HepG2 (cell line): ENCODE measurements around the gene APBB2. TPM values are rescaled to one million over a fixed set of nuclear protein-coding genes. Genes with fewer than 3 reads are reported as not detected.

Experiments used
- ATAC-seq: fragments of 200-7000 bp; cut with Tn5 transposase; 3 replicates; pipeline ENCODE4 v1.9.1; 2020; ENCODE audit warnings: mild to moderate bottlenecking, moderate library complexity
- BruUV-seq: library from RNA; stranded (reverse); fragments of 400-500 nt; replicated peaks from 2 replicates; lab custom pipeline; 2021; lab: Mats Ljungman, UMichigan
- CTCF ChIA-PET: fragments of 300-600 bp; formaldehyde crosslinking; extraction: SDS; loops from one replicate; lab custom pipeline; 2021; ENCODE audit warnings: low total read pairs, inconsistent platforms, low intra/inter-chr PET ratio; lab: Yijun Ruan, JAX
- POLR2A ChIA-PET: fragments of 350-600 bp; sonication (Branson Sonifier 250); formaldehyde crosslinking; loops from one replicate; lab custom pipeline; 2020; ENCODE audit warnings: antibody characterized with exemption, inconsistent platforms; lab: Yijun Ruan, JAX
- DNase-seq: peaks from one replicate; pipeline ENCODE4 v3.0.0-alpha.2; 2015; ENCODE audit warnings: low spot score
- FAIRE-seq: peaks from 3 replicates; lab custom pipeline; 2011; peaks lifted over from hg19 to GRCh38; lab: Jason Lieb, UNC
- H2AFZ ChIP-seq: one replicate; pipeline ENCODE4 v1.6.1; 2011; ENCODE audit warnings: low read length, inconsistent platforms
- H3K27ac ChIP-seq: fragments of 300-600 bp; 3 replicates; pipeline ENCODE4 v1.8.0; 2011; ENCODE audit warnings: mixed run types, mild to moderate bottlenecking, mixed read lengths, low read length, inconsistent platforms; ENCODE audit not compliant: insufficient read depth; ENCODE audit errors: extremely low read length
- H3K27me3 ChIP-seq, 2 experiments: fragments of 200-600 bp in 1 of 2; 2 replicates in 1 of 2; 3 replicates in 1 of 2; pipeline versions ENCODE4 v1.6.0 to v1.8.0; 2011; ENCODE audit warnings: low read length in 2 of 2, mild to moderate bottlenecking in 2 of 2, moderate library complexity in 2 of 2, inconsistent platforms in 1 of 2; ENCODE audit not compliant: insufficient read depth in 2 of 2, control insufficient read depth in 1 of 2
- H3K36me3 ChIP-seq, 2 experiments: fragments of 200-600 bp in 1 of 2; replicated peaks in 1 of 2; 2 replicates in 1 of 2; 3 replicates in 1 of 2; pipeline versions ENCODE4 v1.5.1 to v1.8.0; 2011; ENCODE audit warnings: low read length in 2 of 2, inconsistent platforms in 1 of 2; ENCODE audit not compliant: insufficient read depth in 2 of 2, control insufficient read depth in 1 of 2
- H3K4me1 ChIP-seq: 2 replicates; pipeline ENCODE4 v1.5.1; 2012; ENCODE audit warnings: low read length, inconsistent platforms; ENCODE audit not compliant: insufficient read depth
- H3K4me2 ChIP-seq: 2 replicates; pipeline ENCODE4 v1.6.0; 2011; ENCODE audit warnings: low read depth, low read length, inconsistent platforms
- H3K4me3 ChIP-seq, 3 experiments: fragments of 200-600 bp in 1 of 3; sonication (generic), shearing (Covaris generic) in 1 of 3; replicated peaks in 1 of 3; 2 replicates each; pipeline ENCODE4 v1.5.1; 2011 to 2016; ENCODE audit warnings: low read length in 3 of 3, inconsistent platforms in 2 of 3, low read depth in 2 of 3, mild to moderate bottlenecking in 2 of 3, control low read depth in 1 of 3, mixed read lengths in 1 of 3; ENCODE audit not compliant: insufficient read depth in 1 of 3
- H3K79me2 ChIP-seq: one replicate; pipeline ENCODE4 v1.6.1; 2011; ENCODE audit warnings: low read length, inconsistent platforms; ENCODE audit not compliant: insufficient read depth
- H3K9ac ChIP-seq: 2 replicates; pipeline ENCODE4 v1.6.0; 2011; ENCODE audit warnings: mild to moderate bottlenecking, low read depth, low read length, inconsistent platforms; ENCODE audit not compliant: insufficient read depth
- H3K9me3 ChIP-seq: 2 replicates; pipeline ENCODE4 v1.5.1; 2012; ENCODE audit warnings: mild to moderate bottlenecking, low read length
- H4K20me1 ChIP-seq: 2 replicates; pipeline ENCODE4 v1.6.0; 2011; ENCODE audit warnings: inconsistent platforms, mild to moderate bottlenecking, low read length, moderate library complexity; ENCODE audit not compliant: insufficient read depth
- ATRX ChIP-seq: sonication (generic); formaldehyde crosslinking; IDR thresholded peaks from 2 replicates; pipeline ENCODE4 v1.4.0; 2020; ENCODE audit warnings: missing genetic modification reagents, borderline replicate concordance
- FOXJ3 ChIP-seq: sonication (generic); formaldehyde crosslinking; IDR thresholded peaks from 2 replicates; pipeline ENCODE4 v1.4.0; 2020; ENCODE audit warnings: missing genetic modification reagents, mild to moderate bottlenecking, borderline replicate concordance
- HBP1 ChIP-seq: IDR thresholded peaks from 2 replicates; pipeline ENCODE4 v1.6.1; 2016; ENCODE audit warnings: low read depth, control low read depth
- KAT2B ChIP-seq: fragments of 150-350 bp; IDR thresholded peaks from 2 replicates; pipeline ENCODE4 v1.6.1; 2014; ENCODE audit warnings: low read depth, low read length, borderline replicate concordance
- ZGPAT ChIP-seq: IDR thresholded peaks from 2 replicates; pipeline ENCODE4 v1.6.1; 2016; ENCODE audit warnings: mild to moderate bottlenecking
- ZNF576 ChIP-seq: sonication (generic); formaldehyde crosslinking; IDR thresholded peaks from 2 replicates; pipeline ENCODE4 v1.4.0; 2020; ENCODE audit warnings: mild to moderate bottlenecking, missing genetic modification reagents
- ZNF768 ChIP-seq: sonication (generic); formaldehyde crosslinking; IDR thresholded peaks from 2 replicates; pipeline ENCODE4 v1.4.0; 2020; ENCODE audit warnings: missing genetic modification reagents
- ZNF800 ChIP-seq: sonication (generic); formaldehyde crosslinking; IDR thresholded peaks from 2 replicates; pipeline ENCODE4 v1.4.0; 2020; ENCODE audit warnings: missing genetic modification reagents
- WGBS: methylation state at CpG from one replicate; pipeline ENCODE4 v1.1.6; 2017; ENCODE audit warnings: low lambda C conversion rate; 5-methylcytosine and 5-hydroxymethylcytosine counted together
- in situ Hi-C: cut with HindIII; loops from 2 replicates; pipeline ENCODE4 v1.10.0; 2017; ENCODE audit warnings: low pct_unique_long_range_greater_than_20kb; ENCODE audit not compliant: extremely low pct_ligation_motif_present
- intact Hi-C: fragments of 100-400 bp; cut with micrococcal nuclease; formaldehyde crosslinking; loops from one replicate; pipeline ENCODE4 v1.10.0; 2022; ENCODE audit not compliant: unreplicated experiment
- polyA plus RNA-seq, 8 experiments: library from polyadenylated mRNA; depleted of rRNA in 3 of 8; stranded (reverse) in 7 of 8; unstranded in 1 of 8; fragments of >200 nt; fragmentation: Illumina TruSeq in 4 of 8; extraction: Trizol in 4 of 8; gene quantifications; 2 replicates each; pipeline versions ENCODE4 v1.2.1 to v1.2.3, GENCODE V29; 2011 to 2016; ENCODE audit warnings: low read depth in 4 of 8, missing spikeins in 1 of 8, mixed read lengths in 1 of 8; ENCODE audit not compliant: insufficient read depth in 1 of 8
- total RNA-seq, 5 experiments: library from RNA; depleted of rRNA; stranded (reverse); fragments of >200 nt; fragmentation: Illumina TruSeq; extraction: Trizol; gene quantifications; 2 replicates each; pipeline ENCODE4 v1.2.3, GENCODE V29; 2016; ENCODE audit warnings: low read depth in 1 of 5

APBB2 gene
- total and polyA plus RNA-seq, 2 of the 13 experiments (the other 11 are each of a cell fraction or from before 2014, with no cell fraction given) = 11.7 to 17.0 TPM

- no peaks in the 10 kb centered on the region for H3K9me3 ChIP-seq
- peaks cover 26% of the 10 kb centered on the region for H3K4me1 ChIP-seq
- H3K27ac ChIP-seq = no peak overlapping the region
- no peak overlapping the region for H3K4me3 ChIP-seq
- no peak overlapping the region for H3K4me2 ChIP-seq
- H3K9ac ChIP-seq = no peak overlapping the region
- no TSS peak for BruUV-seq
- H4K20me1 ChIP-seq = no peaks in the 10 kb centered on the region
- ChIA-PET CTCF (no interaction called here), POLR2A (no interaction called here)
- TF ChIP-seq HBP1 (CRISPR knock-in tag) (no peak), ZNF576 (CRISPR knock-in tag) (no peak), KAT2B (no peak), FOXJ3 (CRISPR knock-in tag) (no peak), ZGPAT (CRISPR knock-in tag) (no peak), ZNF768 (CRISPR knock-in tag) (no peak), ZNF800 (CRISPR knock-in tag) (no peak), ATRX (CRISPR knock-in tag) (no peak)
- no peaks in the 10 kb centered on the region for H3K79me2 ChIP-seq
- 89% methylated on average over 3 of the region's 3 CpGs for WGBS
- intact Hi-C loops = no loop called here
- in situ Hi-C loops = no loop called here
- no peak overlapping the region for H2AFZ ChIP-seq
- DNase-seq = no peak
- ATAC-seq = no peak
- no peak for FAIRE-seq
- no peaks in the 10 kb centered on the region for H3K27me3 ChIP-seq
- no peaks in the 10 kb centered on the region for H3K36me3 ChIP-seq
Measured at GRCh38 chr4:40991908-40992307, 222.4 kb downstream of the APBB2 start.
